ENCODE data around the gene RUNX2.
A peak's percentile ranks its signal among the peaks of the same experiment; 100 is the strongest.

RUNX2 gene

GRCh38 chr6:45434381-45434700 is 106.2 kb downstream of the RUNX2 start:
- no peak for DNase-seq (ENCODE audit: low spot score)

GRCh38 chr6:45436544-45437438 is 108.7 kb downstream of the RUNX2 start:
- no peak for DNase-seq (ENCODE audit: low spot score)

- no peak for DNase-seq (ENCODE audit: low spot score)
Measured at GRCh38 chr6:45437439-45437815, 109.3 kb downstream of the RUNX2 start.

- DNase-seq (ENCODE audit: low spot score) = no peak
Measured at GRCh38 chr6:45438151-45438550, 110.0 kb downstream of the RUNX2 start.

- no peak for DNase-seq (ENCODE audit: low spot score)
Measured at GRCh38 chr6:45438849-45439406, 110.8 kb downstream of the RUNX2 start.

GRCh38 chr6:45439459-45439858 is 111.3 kb downstream of the RUNX2 start:
- no peak for DNase-seq (ENCODE audit: low spot score)

GRCh38 chr6:45439861-45440388 is 111.8 kb downstream of the RUNX2 start:
- no peak for DNase-seq (ENCODE audit: low spot score)

- DNase-seq (ENCODE audit: low spot score) = no peak
Measured at GRCh38 chr6:45441851-45442453, 113.8 kb downstream of the RUNX2 start.

GRCh38 chr6:45442716-45443115 is 114.6 kb downstream of the RUNX2 start:
- no peak for DNase-seq (ENCODE audit: low spot score)

- no peak for DNase-seq (ENCODE audit: low spot score)
Measured at GRCh38 chr6:45445364-45445748, 117.2 kb downstream of the RUNX2 start.

- peak; percentile 68 for DNase-seq (ENCODE audit: low spot score)
Measured at GRCh38 chr6:45445749-45446549, 117.8 kb downstream of the RUNX2 start.

GRCh38 chr6:45447005-45447404 is 118.9 kb downstream of the RUNX2 start:
- DNase-seq (ENCODE audit: low spot score) = no peak

GRCh38 chr6:45447716-45448115 is 119.6 kb downstream of the RUNX2 start:
- no peak for DNase-seq (ENCODE audit: low spot score)

GRCh38 chr6:45448417-45449389 is 120.6 kb downstream of the RUNX2 start:
- no peak for DNase-seq (ENCODE audit: low spot score)

GRCh38 chr6:45450132-45450531 is 122.0 kb downstream of the RUNX2 start:
- no peak for DNase-seq (ENCODE audit: low spot score)

- no peak for DNase-seq (ENCODE audit: low spot score)
Measured at GRCh38 chr6:45450831-45451230, 122.7 kb downstream of the RUNX2 start.

GRCh38 chr6:45454008-45454911 is 126.1 kb downstream of the RUNX2 start:
- DNase-seq (ENCODE audit: low spot score) = no peak

GRCh38 chr6:45455408-45455807 is 127.3 kb downstream of the RUNX2 start:
- DNase-seq (ENCODE audit: low spot score) = no peak

- DNase-seq (ENCODE audit: low spot score) = no peak
Measured at GRCh38 chr6:45457141-45457540, 129.0 kb downstream of the RUNX2 start.

- no peak for DNase-seq (ENCODE audit: low spot score)
Measured at GRCh38 chr6:45458672-45459071, 130.5 kb downstream of the RUNX2 start.
